Measurements from ENCODE around the gene PTH1R.

The PTH1R gene

GRCh38 chr3:46882377-46883053 is 5.0 kb downstream of the PTH1R start:
- DNase-seq (ENCODE audit: low read depth in 1 of 2, low spot score in 1 of 2), result no peak

- DNase-seq (ENCODE audit: low read depth in 1 of 2, low spot score in 1 of 2), result no peak
Observed at GRCh38 chr3:46883054-46883829, 5.7 kb downstream of the PTH1R start.

- DNase-seq (ENCODE audit: low read depth in 1 of 2, low spot score in 1 of 2), result no peak
Observed at GRCh38 chr3:46883830-46884185, 6.3 kb downstream of the PTH1R start.

- DNase-seq (ENCODE audit: low read depth in 1 of 2, low spot score in 1 of 2), result no peak
Observed at GRCh38 chr3:46884427-46884826, 6.9 kb downstream of the PTH1R start.

GRCh38 chr3:46884929-46885328 is 7.4 kb downstream of the PTH1R start:
- no peak for DNase-seq (ENCODE audit: low read depth in 1 of 2, low spot score in 1 of 2)

- no peak for DNase-seq (ENCODE audit: low read depth in 1 of 2, low spot score in 1 of 2)
Observed at GRCh38 chr3:46885612-46886011, 8.1 kb downstream of the PTH1R start.

- no peak for DNase-seq (ENCODE audit: low read depth in 1 of 2, low spot score in 1 of 2)
Observed at GRCh38 chr3:46887980-46888494, 10.5 kb downstream of the PTH1R start.

GRCh38 chr3:46888705-46889104 is 11.2 kb downstream of the PTH1R start:
- DNase-seq (ENCODE audit: low read depth in 1 of 2, low spot score in 1 of 2), result no peak

- DNase-seq (ENCODE audit: low read depth in 1 of 2, low spot score in 1 of 2), result no peak
Observed at GRCh38 chr3:46889381-46890110, 12.0 kb downstream of the PTH1R start.

GRCh38 chr3:46890132-46890531 is 12.6 kb downstream of the PTH1R start:
- DNase-seq (ENCODE audit: low read depth in 1 of 2, low spot score in 1 of 2), result no peak

- DNase-seq (ENCODE audit: low read depth in 1 of 2, low spot score in 1 of 2), result no peak
Observed at GRCh38 chr3:46891132-46891531, 13.6 kb downstream of the PTH1R start.

- no peak for DNase-seq (ENCODE audit: low read depth in 1 of 2, low spot score in 1 of 2)
Observed at GRCh38 chr3:46892285-46893145, 15.0 kb downstream of the PTH1R start.

GRCh38 chr3:46893146-46893748 is 15.7 kb downstream of the PTH1R start:
- DNase-seq (ENCODE audit: low read depth in 1 of 2, low spot score in 1 of 2), result no peak

- DNase-seq (ENCODE audit: low read depth in 1 of 2, low spot score in 1 of 2), result no peak
Observed at GRCh38 chr3:46893763-46894162, 16.2 kb downstream of the PTH1R start.

GRCh38 chr3:46894256-46894655 is 16.7 kb downstream of the PTH1R start:
- DNase-seq (ENCODE audit: low read depth in 1 of 2, low spot score in 1 of 2), result no peak

- peak; percentile 57 to 73 for DNase-seq (ENCODE audit: low read depth in 1 of 2, low spot score in 1 of 2)
Observed at GRCh38 chr3:46895204-46895660, 17.7 kb downstream of the PTH1R start.

GRCh38 chr3:46895761-46896160 is 18.2 kb downstream of the PTH1R start:
- no peak for DNase-seq (ENCODE audit: low read depth in 1 of 2, low spot score in 1 of 2)

GRCh38 chr3:46896386-46896785 is 18.9 kb downstream of the PTH1R start:
- DNase-seq (ENCODE audit: low read depth in 1 of 2, low spot score in 1 of 2), result no peak

- DNase-seq (ENCODE audit: low read depth in 1 of 2, low spot score in 1 of 2), result no peak
Observed at GRCh38 chr3:46897031-46897430, 19.5 kb downstream of the PTH1R start.

GRCh38 chr3:46897829-46898320 is 20.4 kb downstream of the PTH1R start:
- no peak for DNase-seq (ENCODE audit: low read depth in 1 of 2, low spot score in 1 of 2)
